ENCODE data around the gene ABR.

The ABR gene

DNA sequence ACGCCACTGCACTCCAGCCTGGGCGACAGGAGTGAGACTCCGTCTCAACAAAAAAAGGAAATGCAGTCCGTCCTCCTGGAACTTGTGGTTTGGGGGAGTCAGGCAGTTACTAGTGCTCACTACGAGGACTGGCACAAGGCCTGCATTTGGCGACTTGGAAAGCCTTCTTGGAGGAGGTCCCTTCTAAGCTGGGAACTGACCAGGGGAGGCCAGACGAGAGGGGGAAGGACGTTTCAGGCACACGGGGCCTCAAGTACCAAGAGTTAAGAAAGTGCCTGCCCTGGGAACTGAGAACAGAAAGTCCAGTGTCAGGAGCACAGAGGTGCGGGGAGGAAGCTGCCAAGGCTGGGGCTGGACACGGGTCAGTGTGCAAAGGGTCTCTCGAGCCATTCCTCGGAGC is 89.9 kb downstream of the ABR start:
- no peak overlapping the region for H3K4me3 ChIP-seq (ENCODE audit: low read depth, low read length)
- H3K9me3 ChIP-seq (ENCODE audit: control insufficient read depth, insufficient read depth, low read depth, low read length) = no peaks in the 10 kb centered on the region
- H3K27me3 ChIP-seq (ENCODE audit: control insufficient read depth, insufficient read depth, low read length) = no peaks in the 10 kb centered on the region
- H3K4me1 ChIP-seq (ENCODE audit: control insufficient read depth, insufficient read depth, low read length) = peaks cover 6% of the 10 kb centered on the region; the same call in 1 of the 2 replicates
- H3K36me3 ChIP-seq (ENCODE audit: control insufficient read depth, insufficient read depth, low read length) = peaks cover 6% of the 10 kb centered on the region
- no peak overlapping the region for H3K9ac ChIP-seq (ENCODE audit: low read length)
- H3K27ac ChIP-seq (ENCODE audit: low read depth, low read length) = no peak overlapping the region

DNA sequence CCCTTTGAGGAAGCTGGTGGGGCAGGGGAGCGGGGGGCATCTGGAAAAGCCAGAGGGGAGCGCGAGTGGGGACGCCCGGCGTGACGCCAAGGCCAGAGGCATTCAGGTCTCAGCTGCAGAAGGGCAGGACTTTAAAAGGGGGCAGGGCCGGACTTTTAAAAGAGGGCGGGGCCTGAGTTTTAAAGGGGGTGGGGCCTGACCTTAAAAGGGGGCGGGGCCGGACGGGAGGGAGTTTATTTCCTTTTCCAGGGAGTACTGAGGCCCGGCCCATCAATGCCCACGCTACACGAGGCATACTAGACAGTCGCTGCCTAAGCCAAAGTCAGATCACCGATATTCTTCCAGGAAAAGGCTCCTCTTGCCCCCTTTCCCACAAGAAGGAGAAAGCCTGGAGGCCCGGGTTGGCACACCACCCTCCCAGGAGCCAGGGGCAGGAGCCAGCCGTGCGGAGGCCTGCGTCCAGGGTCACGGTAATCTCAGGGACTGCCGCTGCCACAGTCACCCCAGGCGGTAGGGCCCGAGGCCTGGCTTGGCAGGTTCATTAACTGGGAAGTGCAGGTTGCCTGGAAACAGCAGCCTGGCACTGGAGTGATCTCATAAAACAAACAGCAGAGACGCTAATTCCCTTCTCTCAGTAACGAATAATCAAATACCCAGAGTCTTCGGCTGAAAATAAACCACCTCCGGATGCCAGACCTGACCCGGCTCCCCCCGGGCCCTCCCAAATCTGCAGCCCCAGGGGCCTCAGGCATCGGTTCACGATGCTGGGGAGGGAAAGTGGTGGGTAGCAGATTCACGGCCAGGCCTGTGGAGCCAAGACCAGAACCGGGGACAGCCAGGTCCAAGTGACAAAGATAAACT is 92.2 kb downstream of the ABR start:
- Histone ChIP-seq H3K9ac (ENCODE audit: low read length) (no peak overlapping the region), H3K4me3 (ENCODE audit: low read depth, low read length) (no peak overlapping the region)

DNA sequence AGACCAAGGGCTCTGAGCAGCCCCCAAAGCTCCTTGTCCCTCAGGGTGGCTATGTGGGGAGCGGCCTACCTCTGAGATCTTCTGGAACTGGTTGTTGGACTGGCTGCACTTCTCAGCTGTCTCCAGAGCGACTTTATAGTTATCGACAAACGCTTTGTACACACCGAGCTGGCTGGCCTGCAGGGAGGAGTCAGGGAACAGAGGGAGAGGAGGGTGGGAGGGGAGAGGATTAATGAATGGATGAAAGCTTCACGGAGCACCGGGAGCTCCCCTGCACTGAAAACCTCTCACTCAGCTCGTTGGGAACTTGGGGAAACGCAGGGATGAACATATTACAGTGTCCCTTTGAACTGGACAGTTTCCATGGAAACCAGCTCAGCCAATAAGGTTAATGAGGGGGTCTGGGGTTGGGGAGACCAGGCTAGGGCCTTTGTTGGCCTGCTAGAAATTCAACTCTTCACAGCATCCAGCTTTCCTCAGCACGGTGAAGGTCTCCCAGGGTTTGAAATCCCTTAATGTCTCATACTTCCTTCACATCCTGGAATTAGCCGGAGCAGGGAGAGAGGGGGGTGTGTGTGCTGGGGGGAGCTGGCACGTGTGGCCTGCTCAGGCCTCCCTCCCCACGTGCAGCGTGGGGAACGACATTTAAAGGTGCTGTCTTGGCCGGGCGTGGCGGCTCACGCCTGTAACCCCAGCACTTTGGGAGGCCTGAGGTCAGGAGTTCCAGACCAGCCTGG is 96.2 kb downstream of the ABR start:
- Histone ChIP-seq H3K36me3 (ENCODE audit: control insufficient read depth, insufficient read depth, low read length) (0 out of 2 replicates have a peak, but pooled peaks cover 4% of the 10 kb centered on the region), H3K4me1 (ENCODE audit: control insufficient read depth, insufficient read depth, low read length) (peaks cover 19% of the 10 kb centered on the region), H3K9me3 (ENCODE audit: control insufficient read depth, insufficient read depth, low read depth, low read length) (no peaks in the 10 kb centered on the region), H3K27me3 (ENCODE audit: control insufficient read depth, insufficient read depth, low read length) (peaks cover 6% of the 10 kb centered on the region; the same call in 1 of the 2 replicates), H3K4me3 (ENCODE audit: low read depth, low read length) (no peak overlapping the region), H3K9ac (ENCODE audit: low read length) (no peak overlapping the region), H3K27ac (ENCODE audit: low read depth, low read length) (no peak overlapping the region)

More for the DNA sequence above, 92.2 kb downstream of the ABR start:
- no peaks in the 10 kb centered on the region for H3K27me3 ChIP-seq (ENCODE audit: control insufficient read depth, insufficient read depth, low read length)
- H3K4me1 ChIP-seq (ENCODE audit: control insufficient read depth, insufficient read depth, low read length) = peaks cover 6% of the 10 kb centered on the region; the same call in 1 of the 2 replicates
- no peaks in the 10 kb centered on the region for H3K9me3 ChIP-seq (ENCODE audit: control insufficient read depth, insufficient read depth, low read depth, low read length)
- H3K27ac ChIP-seq (ENCODE audit: low read depth, low read length) = no peak overlapping the region
- H3K36me3 ChIP-seq (ENCODE audit: control insufficient read depth, insufficient read depth, low read length) = peaks cover 6% of the 10 kb centered on the region

DNA sequence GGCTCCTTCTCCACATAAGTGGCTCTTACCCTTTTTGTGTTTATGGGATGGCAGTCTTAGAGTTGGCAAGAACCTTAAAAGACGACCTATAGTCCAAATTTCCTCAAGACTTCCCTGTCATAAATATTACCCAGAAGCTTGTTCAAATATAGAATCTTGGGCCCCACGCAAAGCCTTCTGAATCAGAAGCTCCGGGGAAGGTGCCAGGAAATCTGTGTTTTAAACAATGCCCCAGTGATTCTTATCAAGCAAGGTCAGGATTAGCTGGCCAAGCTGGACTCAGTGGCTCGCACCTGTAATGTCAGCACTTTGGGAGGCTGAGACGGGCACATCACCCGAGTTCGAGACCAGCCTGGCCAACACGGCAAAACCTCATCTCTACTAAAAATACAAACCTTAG is 97.2 kb downstream of the ABR start:
- Histone ChIP-seq H3K9me3 (ENCODE audit: control insufficient read depth, insufficient read depth, low read depth, low read length) (no peaks in the 10 kb centered on the region), H3K36me3 (ENCODE audit: control insufficient read depth, insufficient read depth, low read length) (0 out of 2 replicates have a peak, but pooled peaks cover 4% of the 10 kb centered on the region), H3K4me1 (ENCODE audit: control insufficient read depth, insufficient read depth, low read length) (peaks cover 25% of the 10 kb centered on the region), H3K9ac (ENCODE audit: low read length) (no peak overlapping the region), H3K27me3 (ENCODE audit: control insufficient read depth, insufficient read depth, low read length) (peaks cover 14% of the 10 kb centered on the region; the same call in 1 of the 2 replicates), H3K27ac (ENCODE audit: low read depth, low read length) (no peak overlapping the region), H3K4me3 (ENCODE audit: low read depth, low read length) (no peak overlapping the region)

GRCh38 chr17:1078831-1079561 is 100.8 kb downstream of the ABR start:
- Histone ChIP-seq H3K4me3 (ENCODE audit: low read depth, low read length) (peak overlapping the region; percentile 37; the same call in 1 of the 2 replicates), H3K36me3 (ENCODE audit: control insufficient read depth, insufficient read depth, low read length) (0 out of 2 replicates have a peak, but pooled peaks cover 4% of the 10 kb centered on the region), H3K27me3 (ENCODE audit: control insufficient read depth, insufficient read depth, low read length) (peaks cover 14% of the 10 kb centered on the region; the same call in 1 of the 2 replicates), H3K27ac (ENCODE audit: low read depth, low read length) (no peak overlapping the region), H3K9ac (ENCODE audit: low read length) (peak overlapping the region; percentile 23), H3K4me1 (ENCODE audit: control insufficient read depth, insufficient read depth, low read length) (peaks cover 24% of the 10 kb centered on the region), H3K9me3 (ENCODE audit: control insufficient read depth, insufficient read depth, low read depth, low read length) (no peaks in the 10 kb centered on the region)

GRCh38 chr17:1077986-1078711 is 101.6 kb downstream of the ABR start:
- Histone ChIP-seq H3K27ac (ENCODE audit: low read depth, low read length) (no peak overlapping the region), H3K4me1 (ENCODE audit: control insufficient read depth, insufficient read depth, low read length) (peaks cover 24% of the 10 kb centered on the region), H3K9me3 (ENCODE audit: control insufficient read depth, insufficient read depth, low read depth, low read length) (no peaks in the 10 kb centered on the region), H3K4me3 (ENCODE audit: low read depth, low read length) (peak overlapping the region; percentile 37; the same call in 1 of the 2 replicates), H3K27me3 (ENCODE audit: control insufficient read depth, insufficient read depth, low read length) (peaks cover 14% of the 10 kb centered on the region; the same call in 1 of the 2 replicates), H3K36me3 (ENCODE audit: control insufficient read depth, insufficient read depth, low read length) (0 out of 2 replicates have a peak, but pooled peaks cover 4% of the 10 kb centered on the region), H3K9ac (ENCODE audit: low read length) (peak overlapping the region; percentile 23)

- no peak overlapping the region for H3K4me3 ChIP-seq (ENCODE audit: low read depth, low read length)
- H3K4me1 ChIP-seq (ENCODE audit: control insufficient read depth, insufficient read depth, low read length) = peaks cover 24% of the 10 kb centered on the region
Measured at GRCh38 chr17:1077581-1077985, 102.2 kb downstream of the ABR start.

DNA sequence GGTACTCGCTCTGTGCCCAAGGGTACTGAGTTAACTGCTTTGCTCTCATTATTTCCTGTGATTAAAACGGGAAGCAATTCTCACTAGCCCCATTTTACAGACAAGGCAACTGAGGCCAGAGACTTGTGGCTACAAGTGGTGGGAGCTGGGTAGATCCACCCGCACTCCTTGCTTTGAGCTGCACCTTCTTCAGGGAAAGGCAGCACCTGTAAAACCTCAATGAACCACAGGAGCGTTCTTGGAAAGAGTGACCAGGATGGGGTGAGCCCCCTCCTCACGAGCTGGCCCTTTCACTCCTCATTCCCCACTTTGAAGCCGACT is 102.8 kb downstream of the ABR start:
- peaks cover 14% of the 10 kb centered on the region; the same call in 1 of the 2 replicates for H3K27me3 ChIP-seq (ENCODE audit: control insufficient read depth, insufficient read depth, low read length)
- no peaks in the 10 kb centered on the region for H3K9me3 ChIP-seq (ENCODE audit: control insufficient read depth, insufficient read depth, low read depth, low read length)
- H3K27ac ChIP-seq (ENCODE audit: low read depth, low read length) = no peak overlapping the region
- no peak overlapping the region for H3K4me3 ChIP-seq (ENCODE audit: low read depth, low read length)
- no peak overlapping the region for H3K9ac ChIP-seq (ENCODE audit: low read length)
- 0 out of 2 replicates have a peak, but pooled peaks cover 3% of the 10 kb centered on the region for H3K36me3 ChIP-seq (ENCODE audit: control insufficient read depth, insufficient read depth, low read length)
- H3K4me1 ChIP-seq (ENCODE audit: control insufficient read depth, insufficient read depth, low read length) = peaks cover 24% of the 10 kb centered on the region

More at GRCh38 chr17:1077581-1077985, 102.2 kb downstream of the ABR start:
- Histone ChIP-seq H3K36me3 (ENCODE audit: control insufficient read depth, insufficient read depth, low read length) (0 out of 2 replicates have a peak, but pooled peaks cover 4% of the 10 kb centered on the region), H3K9ac (ENCODE audit: low read length) (no peak overlapping the region), H3K9me3 (ENCODE audit: control insufficient read depth, insufficient read depth, low read depth, low read length) (no peaks in the 10 kb centered on the region), H3K27me3 (ENCODE audit: control insufficient read depth, insufficient read depth, low read length) (peaks cover 14% of the 10 kb centered on the region; the same call in 1 of the 2 replicates), H3K27ac (ENCODE audit: low read depth, low read length) (no peak overlapping the region)

DNA sequence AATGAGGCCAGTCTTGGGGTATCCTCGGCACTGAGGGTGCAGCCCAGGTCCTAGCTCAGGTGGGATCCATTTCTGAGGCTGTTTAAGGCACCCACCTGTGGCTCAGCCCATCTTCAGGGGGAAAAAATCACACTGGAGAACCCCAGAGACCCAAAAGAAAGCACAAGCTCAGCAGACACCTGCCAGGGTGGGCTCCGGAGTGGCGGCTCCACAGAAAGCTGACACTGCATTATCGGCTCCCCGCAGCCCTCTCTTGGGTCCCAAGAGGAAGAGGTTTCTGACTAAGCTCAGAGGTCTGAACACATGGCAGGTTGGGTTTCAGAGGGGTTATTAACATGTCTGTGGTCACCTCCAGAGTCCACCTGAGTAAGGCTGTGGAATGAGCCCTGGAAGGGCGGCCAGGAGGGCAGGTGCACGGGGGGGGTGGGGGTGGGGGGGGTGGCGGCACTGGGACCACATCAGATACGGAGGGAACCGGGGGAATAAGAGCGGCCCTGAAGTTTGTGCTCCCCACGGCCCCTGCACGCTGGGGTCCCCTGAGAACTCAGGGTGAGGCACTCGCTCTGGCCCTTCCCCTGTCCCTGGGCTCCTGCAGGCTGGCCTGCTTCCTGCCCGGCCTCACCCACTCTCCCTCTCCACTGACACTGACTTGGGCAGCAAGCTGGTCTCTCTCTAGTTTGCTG is 103.3 kb downstream of the ABR start:
- Histone ChIP-seq H3K9ac (ENCODE audit: low read length) (no peak overlapping the region), H3K27me3 (ENCODE audit: control insufficient read depth, insufficient read depth, low read length) (peaks cover 14% of the 10 kb centered on the region; the same call in 1 of the 2 replicates), H3K9me3 (ENCODE audit: control insufficient read depth, insufficient read depth, low read depth, low read length) (no peaks in the 10 kb centered on the region), H3K4me3 (ENCODE audit: low read depth, low read length) (no peak overlapping the region), H3K36me3 (ENCODE audit: control insufficient read depth, insufficient read depth, low read length) (no peaks in the 10 kb centered on the region), H3K27ac (ENCODE audit: low read depth, low read length) (no peak overlapping the region), H3K4me1 (ENCODE audit: control insufficient read depth, insufficient read depth, low read length) (peaks cover 24% of the 10 kb centered on the region)
